ENCODE results near the gene PPP2R2C. TPM values are rescaled to one million over a fixed set of nuclear protein-coding genes. Genes with fewer than 3 reads are reported as not detected.

Gene PPP2R2C
- polyA plus RNA-seq, 1 experiment, result 0.06 TPM

GRCh38 chr4:6357476-6357875 is 114.9 kb downstream of the PPP2R2C start:
- ChIA-PET CTCF (interaction anchor here (1.2 kb wide), 1 partner anchor 9 kb away, joined by 5 read pairs; no protein-coding TSS in a partner anchor), POLR2A (no interaction called here)
- no peak for DNase-seq (ENCODE audit: low read depth)
- TF ChIP-seq, protein P1, sequence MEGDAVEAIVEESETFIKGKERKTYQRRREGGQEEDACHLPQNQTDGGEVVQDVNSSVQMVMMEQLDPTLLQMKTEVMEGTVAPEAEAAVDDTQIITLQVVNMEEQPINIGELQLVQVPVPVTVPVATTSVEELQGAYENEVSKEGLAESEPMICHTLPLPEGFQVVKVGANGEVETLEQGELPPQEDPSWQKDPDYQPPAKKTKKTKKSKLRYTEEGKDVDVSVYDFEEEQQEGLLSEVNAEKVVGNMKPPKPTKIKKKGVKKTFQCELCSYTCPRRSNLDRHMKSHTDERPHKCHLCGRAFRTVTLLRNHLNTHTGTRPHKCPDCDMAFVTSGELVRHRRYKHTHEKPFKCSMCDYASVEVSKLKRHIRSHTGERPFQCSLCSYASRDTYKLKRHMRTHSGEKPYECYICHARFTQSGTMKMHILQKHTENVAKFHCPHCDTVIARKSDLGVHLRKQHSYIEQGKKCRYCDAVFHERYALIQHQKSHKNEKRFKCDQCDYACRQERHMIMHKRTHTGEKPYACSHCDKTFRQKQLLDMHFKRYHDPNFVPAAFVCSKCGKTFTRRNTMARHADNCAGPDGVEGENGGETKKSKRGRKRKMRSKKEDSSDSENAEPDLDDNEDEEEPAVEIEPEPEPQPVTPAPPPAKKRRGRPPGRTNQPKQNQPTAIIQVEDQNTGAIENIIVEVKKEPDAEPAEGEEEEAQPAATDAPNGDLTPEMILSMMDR (IDR thresholded peaks at IDR 0.05; ENCODE audit: insufficient read depth, low read depth, low read length), result no peak
- Histone ChIP-seq H3K36me3 (ENCODE audit: control insufficient read depth, insufficient read depth, low read length) (no peaks in the 10 kb centered on the region), H3K27me3 (ENCODE audit: control insufficient read depth, insufficient read depth, low read length) (peaks cover 1% of the 10 kb centered on the region; the same call in 1 of the 2 replicates), H3K4me3 (ENCODE audit: low read depth, low read length) (no peak overlapping the region)

- TF ChIP-seq, protein P1 (IDR thresholded peaks at IDR 0.05; ENCODE audit: insufficient read depth, low read depth, low read length), result no peak
- Histone ChIP-seq H3K27me3 (ENCODE audit: control insufficient read depth, insufficient read depth, low read length) (peaks cover 1% of the 10 kb centered on the region; the same call in 1 of the 2 replicates), H3K36me3 (ENCODE audit: control insufficient read depth, insufficient read depth, low read length) (no peaks in the 10 kb centered on the region), H3K4me3 (ENCODE audit: low read depth, low read length) (no peak overlapping the region)
- ChIA-PET POLR2A (no interaction called here), CTCF (interaction anchor here (1.0 kb wide), 2 partner anchors 25 to 105 kb away, joined by 3 read pairs; no protein-coding TSS in a partner anchor)
- no peak for DNase-seq (ENCODE audit: low read depth)
Observed at GRCh38 chr4:6356076-6356560, 116.3 kb downstream of the PPP2R2C start.

DNA sequence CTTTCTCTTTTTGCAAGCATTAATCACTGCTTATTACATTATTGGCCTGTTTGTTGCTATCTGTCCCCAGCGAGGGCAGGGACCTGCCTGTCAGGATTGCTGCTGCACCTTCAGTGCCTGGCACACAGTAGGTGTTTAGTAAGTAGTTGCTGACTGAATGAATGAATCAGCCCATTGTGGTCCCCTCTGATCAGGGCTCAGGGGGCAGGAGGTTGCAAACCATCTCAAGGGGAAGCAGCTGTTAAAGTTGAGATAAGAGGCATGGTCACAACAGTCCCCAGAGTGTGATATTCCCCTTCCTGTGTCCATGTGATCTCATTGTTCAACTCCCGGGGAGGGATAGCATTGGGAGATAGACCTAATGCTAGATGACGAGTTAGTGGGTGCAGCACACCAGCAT is 117.4 kb downstream of the PPP2R2C start:
- POLR2A ChIA-PET, result no interaction called here
- Histone ChIP-seq H3K36me3 (ENCODE audit: control insufficient read depth, insufficient read depth, low read length) (no peaks in the 10 kb centered on the region), H3K4me3 (ENCODE audit: low read depth, low read length) (no peak overlapping the region), H3K27me3 (ENCODE audit: control insufficient read depth, insufficient read depth, low read length) (peaks cover 1% of the 10 kb centered on the region; the same call in 1 of the 2 replicates)
- no peak for DNase-seq (ENCODE audit: low read depth)
- TF ChIP-seq, protein P1 (IDR thresholded peaks at IDR 0.05; ENCODE audit: insufficient read depth, low read depth, low read length), result no peak
- CTCF ChIA-PET, result interaction anchor here (1.3 kb wide), 1 partner anchor 105 kb away, joined by 3 read pairs; no protein-coding TSS in a partner anchor

GRCh38 chr4:6354626-6355025 is 117.8 kb downstream of the PPP2R2C start:
- H3K27me3 ChIP-seq (ENCODE audit: control insufficient read depth, insufficient read depth, low read length), result peaks cover 1% of the 10 kb centered on the region; the same call in 1 of the 2 replicates
- DNase-seq (ENCODE audit: low read depth), result no peak
- no peaks in the 10 kb centered on the region for H3K36me3 ChIP-seq (ENCODE audit: control insufficient read depth, insufficient read depth, low read length)
- ChIA-PET CTCF (interaction anchor here (1.3 kb wide), 1 partner anchor 104 kb away, joined by 3 read pairs; no protein-coding TSS in a partner anchor), POLR2A (no interaction called here)
- H3K4me3 ChIP-seq (ENCODE audit: low read depth, low read length), result no peak overlapping the region
- TF ChIP-seq, protein P1 (IDR thresholded peaks at IDR 0.05; ENCODE audit: insufficient read depth, low read depth, low read length), result no peak

GRCh38 chr4:6354119-6354518 is 118.3 kb downstream of the PPP2R2C start:
- ChIA-PET CTCF (interaction anchor here (1.3 kb wide), 1 partner anchor 104 kb away, joined by 3 read pairs; no protein-coding TSS in a partner anchor), POLR2A (no interaction called here)
- H3K36me3 ChIP-seq (ENCODE audit: control insufficient read depth, insufficient read depth, low read length), result no peaks in the 10 kb centered on the region
- DNase-seq (ENCODE audit: low read depth), result no peak
- H3K27me3 ChIP-seq (ENCODE audit: control insufficient read depth, insufficient read depth, low read length), result peaks cover 1% of the 10 kb centered on the region; the same call in 1 of the 2 replicates
- no peak overlapping the region for H3K4me3 ChIP-seq (ENCODE audit: low read depth, low read length)
- TF ChIP-seq, protein P1 (IDR thresholded peaks at IDR 0.05; ENCODE audit: insufficient read depth, low read depth, low read length), result no peak
